GM23338 (cell line): ENCODE results near the gene STX5. TPM values are rescaled to one million over a fixed set of nuclear protein-coding genes. Genes with fewer than 3 reads are reported as not detected.
A peak's percentile ranks its signal among the peaks of the same experiment; 100 is the strongest.

Source experiments
- ATAC-seq: fragments of 200-7000 bp; cut with Tn5 transposase; 3 replicates; pipeline ENCODE4 v1.9.1; 2020
- DNase-seq: peaks from one replicate; pipeline ENCODE4 v3.0.0-alpha.2; 2015; ENCODE audit warnings: low spot score
- H2AFZ ChIP-seq: fragments of 200-600 bp; sonication (generic); 2 replicates; pipeline ENCODE4 v1.8.0; 2016; ENCODE audit warnings: antibody characterized with exemption, mild to moderate bottlenecking, moderate library complexity
- H3F3A ChIP-seq: fragments of 200-600 bp; sonication (generic); replicated peaks from 2 replicates; pipeline ENCODE4 v1.8.0; 2017; ENCODE audit warnings: antibody characterized with exemption, mixed run types, low read depth
- H3K27ac ChIP-seq: fragments of 200-600 bp; sonication (generic); 2 replicates; pipeline ENCODE4 v1.6.1; 2016; ENCODE audit warnings: low read depth
- H3K27me3 ChIP-seq: fragments of 200-600 bp; sonication (generic); 2 replicates; pipeline ENCODE4 v1.8.0; 2016; ENCODE audit warnings: mild to moderate bottlenecking, mixed run types, moderate library complexity; ENCODE audit not compliant: insufficient read depth
- H3K36me3 ChIP-seq: fragments of 200-600 bp; sonication (generic); 2 replicates; pipeline ENCODE4 v1.8.0; 2016; ENCODE audit warnings: mild to moderate bottlenecking; ENCODE audit not compliant: insufficient read depth
- H3K4me1 ChIP-seq: fragments of 200-600 bp; sonication (generic); 2 replicates; pipeline ENCODE4 v1.8.0; 2016; ENCODE audit warnings: mild to moderate bottlenecking, moderate library complexity; ENCODE audit not compliant: insufficient read depth
- H3K4me2 ChIP-seq: fragments of 200-600 bp; sonication (generic); 2 replicates; pipeline ENCODE4 v1.7.1; 2017; ENCODE audit warnings: mixed run types
- H3K4me3 ChIP-seq: fragments of 200-600 bp; sonication (generic); 2 replicates; pipeline ENCODE4 v1.6.1; 2016; ENCODE audit warnings: mixed run types
- H3K79me2 ChIP-seq: fragments of 200-600 bp; sonication (generic); replicated peaks from 2 replicates; pipeline ENCODE4 v1.8.0; 2017; ENCODE audit warnings: mild to moderate bottlenecking; ENCODE audit not compliant: insufficient read depth
- H3K9me2 ChIP-seq: fragments of 200-600 bp; sonication (generic); 2 replicates; pipeline ENCODE4 v1.8.0; 2017; ENCODE audit not compliant: insufficient read depth
- H4K20me1 ChIP-seq: fragments of 200-600 bp; sonication (generic); replicated peaks from 2 replicates; pipeline ENCODE4 v1.8.0; 2017; ENCODE audit warnings: mild to moderate bottlenecking; ENCODE audit not compliant: insufficient read depth
- H3K27ac Mint-ChIP-seq: 2 replicates; pipeline ENCODE4 v1.8.0; 2020; ENCODE audit warnings: inconsistent platforms, mild to moderate bottlenecking, moderate library complexity, mixed read lengths
- H3K27me3 Mint-ChIP-seq: 3 replicates; pipeline ENCODE4 v1.8.0; 2022; ENCODE audit warnings: low read depth, mild to moderate bottlenecking, moderate library complexity, mixed read lengths, inconsistent platforms; ENCODE audit not compliant: insufficient read depth, poor library complexity
- H3K36me3 Mint-ChIP-seq: 3 replicates; pipeline ENCODE4 v1.8.0; 2021; ENCODE audit warnings: low read depth, mild to moderate bottlenecking, inconsistent platforms, moderate library complexity, mixed read lengths
- H3K4me1 Mint-ChIP-seq: 3 replicates; pipeline ENCODE4 v1.8.0; 2020; ENCODE audit warnings: mild to moderate bottlenecking, inconsistent platforms, mixed read lengths
- H3K4me3 Mint-ChIP-seq: 3 replicates; pipeline ENCODE4 v1.8.0; 2021; ENCODE audit warnings: moderate library complexity, mild to moderate bottlenecking, inconsistent platforms, mixed read lengths
- H3K9me3 Mint-ChIP-seq: 3 replicates; pipeline ENCODE4 v1.8.0; 2020; ENCODE audit warnings: moderate library complexity, mild to moderate bottlenecking, inconsistent platforms, mixed read lengths
- CREB1 ChIP-seq: fragments of 250-450 bp; sonication (Bioruptor Pico); IDR thresholded peaks from 2 replicates; pipeline ENCODE4 v1.5.0; 2020; ENCODE audit warnings: low read depth, mild to moderate bottlenecking, moderate library complexity
- CTCF ChIP-seq, 2 experiments: fragments of 200-600 bp in 1 of 2; sonication (generic) in 1 of 2; conservative IDR thresholded peaks; 2 replicates each; pipeline versions ENCODE4 v1.5.1 to v1.6.1; 2016 to 2017; ENCODE audit warnings: antibody characterized with exemption in 2 of 2, low read depth in 2 of 2, mild to moderate bottlenecking in 2 of 2, moderate library complexity in 1 of 2
- ETS1 ChIP-seq: IDR thresholded peaks from 2 replicates; pipeline ENCODE4 v1.6.1; 2016; ENCODE audit warnings: antibody characterized with exemption
- EZH2 ChIP-seq: fragments of 200-600 bp; sonication (generic); IDR thresholded peaks from one replicate; pipeline ENCODE4 v1.8.0; 2017; ENCODE audit warnings: antibody characterized with exemption, mild to moderate bottlenecking, low read depth; ENCODE audit not compliant: unreplicated experiment
- EZH2phosphoT487 ChIP-seq: fragments of 200-600 bp; sonication (generic); IDR thresholded peaks from one replicate; pipeline ENCODE4 v1.8.1; 2018; ENCODE audit warnings: antibody characterized with exemption; ENCODE audit not compliant: unreplicated experiment
- JUNB ChIP-seq: IDR thresholded peaks from one replicate; pipeline ENCODE4 v1.6.1; 2016; ENCODE audit warnings: antibody characterized with exemption; ENCODE audit not compliant: unreplicated experiment
- NANOG ChIP-seq: IDR thresholded peaks from 2 replicates; pipeline ENCODE4 v1.6.1; 2016; ENCODE audit warnings: antibody characterized with exemption, borderline replicate concordance
- POLR2AphosphoS5 ChIP-seq: IDR thresholded peaks from 2 replicates; pipeline ENCODE4 v1.6.1; 2016; ENCODE audit warnings: antibody characterized with exemption, low read depth
- REST ChIP-seq: IDR thresholded peaks from one replicate; pipeline ENCODE4 v1.6.1; 2018; ENCODE audit warnings: antibody characterized with exemption; ENCODE audit not compliant: unreplicated experiment
- STAT1 ChIP-seq: IDR thresholded peaks from one replicate; pipeline ENCODE4 v1.6.1; 2016; ENCODE audit warnings: antibody characterized with exemption; ENCODE audit not compliant: unreplicated experiment
- ZNF114 ChIP-seq: fragments of 250-450 bp; sonication (Bioruptor Pico); IDR thresholded peaks from 2 replicates; pipeline ENCODE4 v1.5.0; 2020; ENCODE audit warnings: mild to moderate bottlenecking, moderate library complexity
- ZNF331 ChIP-seq: fragments of 250-450 bp; sonication (Bioruptor Pico); IDR thresholded peaks from 2 replicates; pipeline ENCODE4 v1.5.0; 2020; ENCODE audit warnings: low read depth, mild to moderate bottlenecking, moderate library complexity
- ZNF462 ChIP-seq: fragments of 250-450 bp; sonication (Bioruptor Pico); IDR thresholded peaks from 2 replicates; pipeline ENCODE4 v1.5.0; 2020; ENCODE audit warnings: mild to moderate bottlenecking, moderate library complexity
- polyA plus RNA-seq: library from polyadenylated mRNA; unstranded; fragments of >200 nt; fragmentation: Nextera tagmentation; extraction: Ambion mirVana; gene quantifications from 2 replicates; pipeline ENCODE4 v1.2.1, GENCODE V29; 2016
- total RNA-seq: library from RNA; depleted of rRNA; stranded (reverse); fragments of >200 nt; shearing (Covaris generic); gene quantifications from 2 replicates; pipeline ENCODE4 v1.2.3, GENCODE V29; 2014

The STX5 gene
- total and polyA plus RNA-seq, 2 experiments from 2014 or later: 7.7 to 22.2 TPM

GRCh38 chr11:62835336-62835735, 3.5 kb upstream of the STX5 start:
- Histone ChIP-seq H3K79me2 (peaks cover 43% of the 10 kb centered on the region), H3K4me2 (no peak overlapping the region), H3K36me3 (peaks cover 21% of the 10 kb centered on the region), H3F3A (peaks cover 48% of the 10 kb centered on the region; the same call in 1 of the 2 replicates), H3K4me1 (peaks cover 16% of the 10 kb centered on the region), H3K27me3 (no peaks in the 10 kb centered on the region), H2AFZ (no peak overlapping the region), H4K20me1 (peaks cover 9% of the 10 kb centered on the region), H3K4me3 (no peak overlapping the region), H3K9me2 (no peaks in the 10 kb centered on the region), H3K27ac (no peak overlapping the region)
- ATAC-seq (no peak), DNase-seq (no peak)
- H3K4me3 Mint-ChIP-seq: peak overlapping the region; percentile 26; the same call in 1 of the 3 replicates
- no peak overlapping the region for H3K27ac Mint-ChIP-seq
- H3K27me3 Mint-ChIP-seq: peaks cover 27% of the 10 kb centered on the region
- no peaks in the 10 kb centered on the region; the same call in 2 of the 3 replicates for H3K9me3 Mint-ChIP-seq
- TF ChIP-seq EZH2 (no peak), STAT1 (no peak), ZNF462 (CRISPR knock-in tag) (no peak), ETS1 (no peak), ZNF331 (no peak), REST (no peak), EZH2phosphoT487 (no peak), ZNF114 (no peak), CTCF (conservative IDR thresholded peaks at IDR 0.05; ENCODE audit: low read depth in 2 of 2) (no peak), NANOG (no peak), JUNB (no peak), POLR2AphosphoS5 (no peak; the same call in 1 of the 2 replicates), CREB1 (CRISPR knock-in tag) (no peak)
- peaks cover 24% of the 10 kb centered on the region for H3K4me1 Mint-ChIP-seq
- H3K36me3 Mint-ChIP-seq: peaks cover 65% of the 10 kb centered on the region
